Measurements from ENCODE around the gene LMAN1L. TPM values are rescaled to one million over a fixed set of nuclear protein-coding genes. Genes with fewer than 3 reads are reported as not detected.

LMAN1L gene
- total RNA-seq, 1 donor from 2014 or later: not detected

GRCh38 chr15:74779162-74779648 lies 33.4 kb upstream of the LMAN1L start:
- Histone ChIP-seq H3K4me3 (no peak overlapping the region), H3K36me3 (no peaks in the 10 kb centered on the region), H3K4me1 (peaks cover 49% of the 10 kb centered on the region), H3K27ac (no peak overlapping the region), H3K9me3 (no peaks in the 10 kb centered on the region), H3K27me3 (no peaks in the 10 kb centered on the region)
- no peak for DNase-seq (ENCODE audit: extremely low spot score in 2 of 2)
- intact Hi-C loops (cut with DNase I): no loop called here
- TF ChIP-seq CTCF (IDR thresholded peaks at IDR 0.05) (no peak), POLR2AphosphoS5 (IDR thresholded peaks at IDR 0.05; ENCODE audit: insufficient read depth in 1 of 2, low read depth in 1 of 2) (no peak), POLR2A (IDR thresholded peaks at IDR 0.05) (no peak)

GRCh38 chr15:74780523-74781430 lies 31.9 kb upstream of the LMAN1L start:
- H3K4me3 ChIP-seq: peak overlapping the region; percentile 76 to 93
- no peaks in the 10 kb centered on the region for H3K27me3 ChIP-seq
- H3K36me3 ChIP-seq: no peaks in the 10 kb centered on the region
- H3K27ac ChIP-seq: no peak overlapping the region
- DNase-seq (ENCODE audit: extremely low spot score in 2 of 2): no peak
- intact Hi-C loops (cut with DNase I): loop anchor here (5.0 to 10.0 kb wide), 2 partner anchors 177 to 406 kb away; partner anchors contain the start of gene RPP25
- no peak for TF ChIP-seq POLR2AphosphoS5 (IDR thresholded peaks at IDR 0.05; ENCODE audit: insufficient read depth in 1 of 2, low read depth in 1 of 2)
- no peak for TF ChIP-seq POLR2A (IDR thresholded peaks at IDR 0.05)
- no peak for TF ChIP-seq CTCF (IDR thresholded peaks at IDR 0.05)
- H3K4me1 ChIP-seq: peaks cover 65% of the 10 kb centered on the region
- H3K9me3 ChIP-seq: no peaks in the 10 kb centered on the region

DNA sequence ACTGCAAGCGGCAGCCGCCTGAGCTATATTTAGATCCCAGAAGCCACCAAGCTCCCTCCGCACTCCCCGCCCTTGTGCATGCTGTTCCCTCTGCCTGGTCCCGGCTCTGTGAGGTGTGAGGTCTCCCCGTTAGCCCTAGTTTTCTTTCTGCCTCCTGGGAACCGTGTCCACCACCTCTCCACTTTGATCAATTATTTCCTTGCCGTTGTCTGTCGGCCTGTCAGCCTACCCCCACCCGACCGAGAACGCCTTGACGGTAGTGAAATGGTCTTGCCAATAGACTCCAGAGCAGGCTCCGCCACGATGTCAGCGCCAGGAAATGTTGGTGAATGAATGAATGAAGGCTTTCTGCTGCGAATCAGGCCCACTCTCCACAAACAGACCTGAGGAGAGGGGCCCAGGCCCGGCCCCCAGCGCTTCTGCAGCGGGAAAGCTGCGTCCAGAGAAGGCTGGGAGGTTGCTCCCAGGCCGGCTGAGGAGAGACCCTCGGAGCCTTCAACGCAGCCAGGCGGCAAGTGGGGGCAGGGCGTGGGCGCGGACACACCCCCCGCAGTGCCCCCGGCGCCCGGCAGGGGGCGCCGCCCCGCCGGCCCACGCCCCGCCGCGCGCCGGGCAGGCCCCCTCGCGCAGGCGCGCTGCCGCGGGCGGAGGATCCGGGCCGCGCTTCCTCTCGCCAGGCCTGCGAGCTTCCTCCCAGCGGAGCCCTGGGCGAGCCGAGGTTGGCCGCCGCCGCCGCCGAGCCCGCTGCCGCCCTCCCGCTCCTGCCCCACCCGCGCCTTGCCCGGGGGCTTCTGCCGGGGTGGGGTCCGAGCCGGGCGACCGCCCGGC lies 31.0 kb upstream of the LMAN1L start, which contains the start of gene CSK:
TSS of gene CSK (plus strand) at position 650 of the 828 bp plus-strand sequence. CDS start 16,218 bp downstream, outside the sequence.
- Histone ChIP-seq H3K4me1 (peaks cover 71% of the 10 kb centered on the region), H3K27ac (peak within 1 kb of the TSS; percentile 79), H3K9me3 (no peaks in the 10 kb centered on the region), H3K27me3 (no peaks in the 10 kb centered on the region), H3K36me3 (no peaks in the 10 kb centered on the region), H3K4me3 (peak within 1 kb of the TSS; percentile 76 to 93)
- no peak for DNase-seq (ENCODE audit: extremely low spot score in 2 of 2)
- intact Hi-C loops (cut with DNase I): loop anchor here (5.0 to 10.0 kb wide), 2 partner anchors 176 to 407 kb away; partner anchors contain the start of gene RPP25
- TF ChIP-seq POLR2AphosphoS5 (IDR thresholded peaks at IDR 0.05; ENCODE audit: insufficient read depth in 1 of 2, low read depth in 1 of 2) (no peak), CTCF (IDR thresholded peaks at IDR 0.05) (peak in 2 of 3 experiments; percentile 32 to 41), POLR2A (IDR thresholded peaks at IDR 0.05) (peak in 1 of 2 donors; percentile 43)

GRCh38 chr15:74782259-74783071 lies 30.2 kb upstream of the LMAN1L start:
- peaks cover 71% of the 10 kb centered on the region for H3K4me1 ChIP-seq
- TF ChIP-seq POLR2AphosphoS5 (IDR thresholded peaks at IDR 0.05; ENCODE audit: insufficient read depth in 1 of 2, low read depth in 1 of 2): no peak
- TF ChIP-seq POLR2A (IDR thresholded peaks at IDR 0.05): no peak
- TF ChIP-seq CTCF (IDR thresholded peaks at IDR 0.05): no peak
- peak overlapping the region; percentile 79 for H3K27ac ChIP-seq
- H3K27me3 ChIP-seq: no peaks in the 10 kb centered on the region
- DNase-seq (ENCODE audit: extremely low spot score in 2 of 2): no peak
- H3K9me3 ChIP-seq: no peaks in the 10 kb centered on the region
- intact Hi-C loops (cut with DNase I): loop anchor here (5.0 to 10.0 kb wide), 2 partner anchors 175 to 408 kb away; partner anchors contain the start of gene RPP25
- peak overlapping the region; percentile 76 to 93 for H3K4me3 ChIP-seq
- no peaks in the 10 kb centered on the region for H3K36me3 ChIP-seq

Measured in vagina (tissue), 2 donors.